Endothelial cell of umbilical vein (primary cell): ENCODE data around the gene RBM47.

Source experiments
- MAX ChIP-seq: IDR thresholded peaks from 2 replicates; pipeline ENCODE4 v1.6.1; 2011; ENCODE audit not compliant: insufficient read depth, insufficient read length
- POLR2A ChIP-seq: IDR thresholded peaks from 2 replicates; pipeline ENCODE4 v1.6.1; 2012; ENCODE audit warnings: low read depth, mild to moderate bottlenecking, control low read depth, low read length
- POLR2AphosphoS5 ChIP-seq: IDR thresholded peaks from 2 replicates; pipeline ENCODE4 v1.6.1; 2012; ENCODE audit warnings: low read depth, mild to moderate bottlenecking, control low read depth, low read length, moderate library complexity; ENCODE audit not compliant: insufficient read depth
- TF ChIP-seq, protein P1 (sequence below), 2 donors: IDR thresholded peaks; 1 replicate in 1 of 2; 2 replicates in 1 of 2; pipeline ENCODE4 v1.5.1; 2011; ENCODE audit warnings: low read length in 2 of 2, mild to moderate bottlenecking in 2 of 2, moderate library complexity in 2 of 2, control low read depth in 1 of 2, inconsistent platforms in 1 of 2, low read depth in 1 of 2; ENCODE audit not compliant: insufficient read depth in 1 of 2; ENCODE audit errors: extremely low read depth in 1 of 2

DNA sequence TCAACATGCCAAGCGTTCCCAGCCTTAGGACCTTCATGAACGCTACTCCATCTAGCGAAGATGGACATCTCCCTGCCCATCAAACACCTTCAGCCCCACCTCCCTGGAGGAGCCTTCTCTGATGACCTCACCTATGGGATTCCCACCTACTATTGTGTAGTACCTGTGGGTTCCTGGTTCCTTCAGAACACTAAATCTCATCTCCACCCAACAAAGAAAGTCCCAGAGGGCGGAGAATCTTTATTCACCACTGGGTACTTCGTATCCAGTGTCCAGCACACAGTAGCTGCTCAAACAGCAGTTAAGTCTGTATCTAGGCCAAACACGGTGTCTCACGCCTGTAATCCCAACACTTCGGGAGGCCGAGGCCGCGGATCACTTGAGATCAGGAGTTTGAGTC is 10.1 kb downstream of the RBM47 start:
- TF ChIP-seq, protein P1, sequence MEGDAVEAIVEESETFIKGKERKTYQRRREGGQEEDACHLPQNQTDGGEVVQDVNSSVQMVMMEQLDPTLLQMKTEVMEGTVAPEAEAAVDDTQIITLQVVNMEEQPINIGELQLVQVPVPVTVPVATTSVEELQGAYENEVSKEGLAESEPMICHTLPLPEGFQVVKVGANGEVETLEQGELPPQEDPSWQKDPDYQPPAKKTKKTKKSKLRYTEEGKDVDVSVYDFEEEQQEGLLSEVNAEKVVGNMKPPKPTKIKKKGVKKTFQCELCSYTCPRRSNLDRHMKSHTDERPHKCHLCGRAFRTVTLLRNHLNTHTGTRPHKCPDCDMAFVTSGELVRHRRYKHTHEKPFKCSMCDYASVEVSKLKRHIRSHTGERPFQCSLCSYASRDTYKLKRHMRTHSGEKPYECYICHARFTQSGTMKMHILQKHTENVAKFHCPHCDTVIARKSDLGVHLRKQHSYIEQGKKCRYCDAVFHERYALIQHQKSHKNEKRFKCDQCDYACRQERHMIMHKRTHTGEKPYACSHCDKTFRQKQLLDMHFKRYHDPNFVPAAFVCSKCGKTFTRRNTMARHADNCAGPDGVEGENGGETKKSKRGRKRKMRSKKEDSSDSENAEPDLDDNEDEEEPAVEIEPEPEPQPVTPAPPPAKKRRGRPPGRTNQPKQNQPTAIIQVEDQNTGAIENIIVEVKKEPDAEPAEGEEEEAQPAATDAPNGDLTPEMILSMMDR (IDR thresholded peaks at IDR 0.05; ENCODE audit: extremely low read depth in 1 of 2, insufficient read depth in 1 of 2, low read depth in 1 of 2, low read length in 2 of 2) = no peak
- TF ChIP-seq MAX (no peak), POLR2A (no peak), POLR2AphosphoS5 (no peak)
